HEK293 (cell line): ENCODE results near the gene FRAS1.

Source experiments
- CTCF ChIA-PET: fragments of 350-600 bp; formaldehyde crosslinking; extraction: SDS; loops from one replicate; lab custom pipeline; 2021; ENCODE audit warnings: antibody characterized with exemption; lab: Yijun Ruan, JAX
- POLR2A ChIA-PET: fragments of 300-600 bp; formaldehyde crosslinking; extraction: SDS; loops from one replicate; lab custom pipeline; 2020; ENCODE audit warnings: antibody characterized with exemption, inconsistent platforms; lab: Yijun Ruan, JAX
- H3K27ac ChIP-seq: fragments of 200-500 bp; sonication (Bioruptor generic); 2 replicates; pipeline ENCODE4 v1.5.1; 2014; ENCODE audit warnings: low read depth, low read length, control low read depth, inconsistent platforms; ENCODE audit errors: extremely low read depth
- H3K36me3 ChIP-seq, 2 experiments: fragments of 200-500 bp in 1 of 2; sonication (Bioruptor generic) in 1 of 2; 1 replicate in 1 of 2; 2 replicates in 1 of 2; pipeline ENCODE4 v1.5.1; 2014 to 2017; ENCODE audit warnings: inconsistent platforms in 2 of 2, low read length in 2 of 2; ENCODE audit not compliant: control insufficient read depth in 2 of 2, insufficient read depth in 1 of 2
- H3K4me1 ChIP-seq: fragments of 200-500 bp; sonication (Bioruptor generic); 2 replicates; pipeline ENCODE4 v1.5.1; 2014; ENCODE audit warnings: mild to moderate bottlenecking, low read length, inconsistent platforms; ENCODE audit not compliant: control insufficient read depth, insufficient read depth
- H3K4me3 ChIP-seq: 2 replicates; pipeline ENCODE4 v1.5.1; 2011; ENCODE audit warnings: low read depth, mild to moderate bottlenecking, control low read depth, low read length, moderate library complexity
- H3K9me3 ChIP-seq: fragments of 200-500 bp; sonication (Bioruptor generic); 2 replicates; pipeline ENCODE4 v1.5.1; 2014; ENCODE audit warnings: low read depth, low read length, inconsistent platforms; ENCODE audit not compliant: control insufficient read depth, insufficient read depth
- AEBP2 ChIP-seq: fragments of 450-650 bp; formaldehyde crosslinking; IDR thresholded peaks from 2 replicates; pipeline ENCODE4 v1.5.1; 2016; ENCODE audit warnings: missing biosample characterization, missing genetic modification characterization, borderline replicate concordance
- CTCF ChIP-seq: fragments of 450-650 bp; formaldehyde crosslinking; IDR thresholded peaks from 2 replicates; pipeline ENCODE4 v1.5.1; 2016; ENCODE audit warnings: missing biosample characterization, missing genetic modification characterization
- HOXD13 ChIP-seq: sonication (generic); formaldehyde crosslinking; IDR thresholded peaks from 2 replicates; pipeline ENCODE4 v1.8.0; 2022; ENCODE audit warnings: missing genetic modification reagents, borderline replicate concordance
- IKZF3 ChIP-seq: fragments of 450-650 bp; IDR thresholded peaks from 2 replicates; pipeline ENCODE4 v1.5.0; 2018; ENCODE audit warnings: missing biosample characterization, mild to moderate bottlenecking, missing genetic modification characterization, moderate library complexity
- KLF16 ChIP-seq: fragments of 450-650 bp; formaldehyde crosslinking; IDR thresholded peaks from 2 replicates; pipeline ENCODE4 v1.5.1; 2017; ENCODE audit warnings: missing biosample characterization, missing genetic modification characterization
- SCRT1 ChIP-seq: fragments of 450-650 bp; formaldehyde crosslinking; IDR thresholded peaks from 2 replicates; pipeline ENCODE4 v1.5.1; 2016; ENCODE audit warnings: missing biosample characterization, missing genetic modification characterization, borderline replicate concordance
- ZBTB20 ChIP-seq: fragments of 450-650 bp; formaldehyde crosslinking; IDR thresholded peaks from 2 replicates; pipeline ENCODE4 v1.5.1; 2016; ENCODE audit warnings: missing biosample characterization, missing genetic modification characterization
- ZFP69B ChIP-seq: fragments of 450-650 bp; formaldehyde crosslinking; IDR thresholded peaks from 2 replicates; pipeline ENCODE4 v1.5.1; 2016; ENCODE audit warnings: missing biosample characterization, missing genetic modification characterization
- ZNF16 ChIP-seq: fragments of 450-650 bp; formaldehyde crosslinking; IDR thresholded peaks from 2 replicates; pipeline ENCODE4 v1.5.1; 2016; ENCODE audit warnings: low read depth, missing biosample characterization, missing genetic modification characterization
- ZNF184 ChIP-seq: fragments of 450-650 bp; IDR thresholded peaks from 2 replicates; pipeline ENCODE4 v1.5.1; 2018; ENCODE audit warnings: missing biosample characterization, mild to moderate bottlenecking, missing genetic modification characterization
- ZNF302 ChIP-seq: fragments of 450-650 bp; formaldehyde crosslinking; IDR thresholded peaks from 2 replicates; pipeline ENCODE4 v1.5.1; 2016; ENCODE audit warnings: missing biosample characterization, missing genetic modification characterization, low read depth
- ZNF529 ChIP-seq: fragments of 450-650 bp; formaldehyde crosslinking; IDR thresholded peaks from 2 replicates; pipeline ENCODE4 v1.5.1; 2017; ENCODE audit warnings: missing genetic modification characterization, missing biosample characterization; ENCODE audit not compliant: insufficient replicate concordance
- ZNF530 ChIP-seq: fragments of 450-650 bp; formaldehyde crosslinking; IDR thresholded peaks from 2 replicates; pipeline ENCODE4 v1.5.1; 2016; ENCODE audit warnings: low read depth, missing biosample characterization, missing genetic modification characterization
- ZNF544 ChIP-seq: fragments of 450-650 bp; formaldehyde crosslinking; IDR thresholded peaks from 2 replicates; pipeline ENCODE4 v1.5.0; 2017; ENCODE audit warnings: missing biosample characterization, missing genetic modification characterization
- ZNF558 ChIP-seq: fragments of 450-650 bp; formaldehyde crosslinking; IDR thresholded peaks from 2 replicates; pipeline ENCODE4 v1.5.1; 2016; ENCODE audit warnings: missing biosample characterization, missing genetic modification characterization
- ZNF600 ChIP-seq: fragments of 450-650 bp; formaldehyde crosslinking; IDR thresholded peaks from 2 replicates; pipeline ENCODE4 v1.5.1; 2016; ENCODE audit warnings: missing biosample characterization, missing genetic modification characterization
- ZNF785 ChIP-seq: fragments of 450-650 bp; formaldehyde crosslinking; IDR thresholded peaks from 2 replicates; pipeline ENCODE4 v1.5.1; 2016; ENCODE audit warnings: missing biosample characterization, missing genetic modification characterization
- ZNF830 ChIP-seq: fragments of 450-650 bp; IDR thresholded peaks from 2 replicates; pipeline ENCODE4 v1.5.0; 2018; ENCODE audit warnings: missing biosample characterization, missing genetic modification characterization, low read depth, mild to moderate bottlenecking, moderate library complexity
- ZSCAN16 ChIP-seq: fragments of 450-650 bp; formaldehyde crosslinking; IDR thresholded peaks from 2 replicates; pipeline ENCODE4 v1.5.1; 2016; ENCODE audit warnings: missing biosample characterization, missing genetic modification characterization
- ZSCAN18 ChIP-seq: fragments of 450-650 bp; formaldehyde crosslinking; IDR thresholded peaks from 2 replicates; pipeline ENCODE4 v1.5.1; 2016; ENCODE audit warnings: missing biosample characterization, missing genetic modification characterization
- ZXDB ChIP-seq: fragments of 450-650 bp; formaldehyde crosslinking; IDR thresholded peaks from 2 replicates; pipeline ENCODE4 v1.5.1; 2016; ENCODE audit warnings: missing biosample characterization, missing genetic modification characterization
- TF ChIP-seq, protein P1 (sequence below): fragments of 450-650 bp; formaldehyde crosslinking; IDR thresholded peaks from 2 replicates; pipeline ENCODE4 v1.5.1; 2016; ENCODE audit warnings: missing biosample characterization, missing genetic modification characterization
- TF ChIP-seq, protein P2 (sequence below): fragments of 450-650 bp; formaldehyde crosslinking; IDR thresholded peaks from 2 replicates; pipeline ENCODE4 v1.5.1; 2016; ENCODE audit warnings: missing biosample characterization, missing genetic modification characterization
- TF ChIP-seq, protein P3 (sequence below): fragments of 450-650 bp; formaldehyde crosslinking; IDR thresholded peaks from 2 replicates; pipeline ENCODE4; 2016; ENCODE audit warnings: missing biosample characterization, missing genetic modification characterization
- TF ChIP-seq, protein P4 (sequence below): IDR thresholded peaks from 2 replicates; pipeline ENCODE4 v1.6.1; 2011; ENCODE audit warnings: mild to moderate bottlenecking, low read depth, low read length, borderline replicate concordance

FRAS1 gene

GRCh38 chr4:78200949-78201348 lies 143.8 kb downstream of the FRAS1 start:
- ChIA-PET CTCF (no interaction called here), POLR2A (no interaction called here)
- Histone ChIP-seq H3K27ac (no peak overlapping the region), H3K36me3 (no peaks in the 10 kb centered on the region), H3K4me3 (no peak overlapping the region), H3K9me3 (no peaks in the 10 kb centered on the region), H3K4me1 (no peaks in the 10 kb centered on the region; the same call in 1 of the 2 replicates)
- TF ChIP-seq ZNF184 (tag by site-specific recombination) (no peak), ZXDB (no peak), ZNF302 (tag by site-specific recombination) (no peak), HOXD13 (no peak), ZNF529 (tag by site-specific recombination) (no peak), ZSCAN16 (tag by site-specific recombination) (no peak), CTCF (tag by site-specific recombination) (no peak), ZSCAN18 (tag by site-specific recombination) (no peak), IKZF3 (tag by site-specific recombination) (no peak), ZNF600 (tag by site-specific recombination) (no peak)
- TF ChIP-seq, protein P1, sequence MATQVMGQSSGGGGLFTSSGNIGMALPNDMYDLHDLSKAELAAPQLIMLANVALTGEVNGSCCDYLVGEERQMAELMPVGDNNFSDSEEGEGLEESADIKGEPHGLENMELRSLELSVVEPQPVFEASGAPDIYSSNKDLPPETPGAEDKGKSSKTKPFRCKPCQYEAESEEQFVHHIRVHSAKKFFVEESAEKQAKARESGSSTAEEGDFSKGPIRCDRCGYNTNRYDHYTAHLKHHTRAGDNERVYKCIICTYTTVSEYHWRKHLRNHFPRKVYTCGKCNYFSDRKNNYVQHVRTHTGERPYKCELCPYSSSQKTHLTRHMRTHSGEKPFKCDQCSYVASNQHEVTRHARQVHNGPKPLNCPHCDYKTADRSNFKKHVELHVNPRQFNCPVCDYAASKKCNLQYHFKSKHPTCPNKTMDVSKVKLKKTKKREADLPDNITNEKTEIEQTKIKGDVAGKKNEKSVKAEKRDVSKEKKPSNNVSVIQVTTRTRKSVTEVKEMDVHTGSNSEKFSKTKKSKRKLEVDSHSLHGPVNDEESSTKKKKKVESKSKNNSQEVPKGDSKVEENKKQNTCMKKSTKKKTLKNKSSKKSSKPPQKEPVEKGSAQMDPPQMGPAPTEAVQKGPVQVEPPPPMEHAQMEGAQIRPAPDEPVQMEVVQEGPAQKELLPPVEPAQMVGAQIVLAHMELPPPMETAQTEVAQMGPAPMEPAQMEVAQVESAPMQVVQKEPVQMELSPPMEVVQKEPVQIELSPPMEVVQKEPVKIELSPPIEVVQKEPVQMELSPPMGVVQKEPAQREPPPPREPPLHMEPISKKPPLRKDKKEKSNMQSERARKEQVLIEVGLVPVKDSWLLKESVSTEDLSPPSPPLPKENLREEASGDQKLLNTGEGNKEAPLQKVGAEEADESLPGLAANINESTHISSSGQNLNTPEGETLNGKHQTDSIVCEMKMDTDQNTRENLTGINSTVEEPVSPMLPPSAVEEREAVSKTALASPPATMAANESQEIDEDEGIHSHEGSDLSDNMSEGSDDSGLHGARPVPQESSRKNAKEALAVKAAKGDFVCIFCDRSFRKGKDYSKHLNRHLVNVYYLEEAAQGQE (tag by site-specific recombination), result no peak
- TF ChIP-seq, protein P2, sequence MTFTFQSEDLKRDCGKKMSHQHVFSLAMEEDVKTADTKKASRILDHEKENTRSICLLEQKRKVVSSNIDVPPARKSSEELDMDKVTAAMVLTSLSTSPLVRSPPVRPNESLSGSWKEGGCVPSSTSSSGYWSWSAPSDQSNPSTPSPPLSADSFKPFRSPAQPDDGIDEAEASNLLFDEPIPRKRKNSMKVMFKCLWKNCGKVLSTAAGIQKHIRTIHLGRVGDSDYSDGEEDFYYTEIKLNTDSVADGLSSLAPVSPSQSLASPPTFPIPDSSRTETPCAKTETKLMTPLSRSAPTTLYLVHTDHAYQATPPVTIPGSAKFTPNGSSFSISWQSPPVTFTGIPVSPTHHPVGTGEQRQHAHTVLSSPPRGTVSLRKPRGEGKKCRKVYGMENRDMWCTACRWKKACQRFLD, result no peak
- TF ChIP-seq, protein P3, sequence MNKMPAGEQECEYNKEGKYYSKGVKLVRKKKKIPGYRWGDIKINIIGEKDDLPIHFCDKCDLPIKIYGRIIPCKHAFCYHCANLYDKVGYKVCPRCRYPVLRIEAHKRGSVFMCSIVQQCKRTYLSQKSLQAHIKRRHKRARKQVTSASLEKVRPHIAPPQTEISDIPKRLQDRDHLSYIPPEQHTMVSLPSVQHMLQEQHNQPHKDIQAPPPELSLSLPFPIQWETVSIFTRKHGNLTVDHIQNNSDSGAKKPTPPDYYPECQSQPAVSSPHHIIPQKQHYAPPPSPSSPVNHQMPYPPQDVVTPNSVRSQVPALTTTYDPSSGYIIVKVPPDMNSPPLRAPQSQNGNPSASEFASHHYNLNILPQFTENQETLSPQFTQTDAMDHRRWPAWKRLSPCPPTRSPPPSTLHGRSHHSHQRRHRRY (tag by site-specific recombination), result no peak

GRCh38 chr4:78204176-78204575 lies 147.1 kb downstream of the FRAS1 start:
- H3K4me3 ChIP-seq, result no peak overlapping the region
- POLR2A ChIA-PET, result no interaction called here
- H3K27ac ChIP-seq, result no peak overlapping the region
- CTCF ChIA-PET, result interaction anchor here (0.6 kb wide), 1 partner anchor 726 kb away, joined by 7 read pairs; no protein-coding TSS in a partner anchor
- H3K36me3 ChIP-seq, result no peaks in the 10 kb centered on the region
- TF ChIP-seq ZNF830, result no peak
- TF ChIP-seq ZFP69B (tag by site-specific recombination), result no peak
- no peak for TF ChIP-seq ZNF544
- no peak for TF ChIP-seq ZNF785 (tag by site-specific recombination)
- no peak for TF ChIP-seq SCRT1 (tag by site-specific recombination)
- TF ChIP-seq, protein P4, sequence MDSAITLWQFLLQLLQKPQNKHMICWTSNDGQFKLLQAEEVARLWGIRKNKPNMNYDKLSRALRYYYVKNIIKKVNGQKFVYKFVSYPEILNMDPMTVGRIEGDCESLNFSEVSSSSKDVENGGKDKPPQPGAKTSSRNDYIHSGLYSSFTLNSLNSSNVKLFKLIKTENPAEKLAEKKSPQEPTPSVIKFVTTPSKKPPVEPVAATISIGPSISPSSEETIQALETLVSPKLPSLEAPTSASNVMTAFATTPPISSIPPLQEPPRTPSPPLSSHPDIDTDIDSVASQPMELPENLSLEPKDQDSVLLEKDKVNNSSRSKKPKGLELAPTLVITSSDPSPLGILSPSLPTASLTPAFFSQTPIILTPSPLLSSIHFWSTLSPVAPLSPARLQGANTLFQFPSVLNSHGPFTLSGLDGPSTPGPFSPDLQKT, result no peak
- no peak for TF ChIP-seq KLF16 (tag by site-specific recombination)
- no peak for TF ChIP-seq ZBTB20
- no peak for TF ChIP-seq ZNF16 (tag by site-specific recombination)
- TF ChIP-seq ZNF530 (tag by site-specific recombination), result no peak
- TF ChIP-seq ZNF558, result no peak
- no peak for TF ChIP-seq AEBP2
- no peaks in the 10 kb centered on the region for H3K9me3 ChIP-seq
- no peaks in the 10 kb centered on the region; the same call in 1 of the 2 replicates for H3K4me1 ChIP-seq
